Panc1 (cell line): ENCODE results near the gene SOS2. TPM values are rescaled to one million over a fixed set of nuclear protein-coding genes. Genes with fewer than 3 reads are reported as not detected.

Source experiments
- ATAC-seq: fragments of 200-7000 bp; cut with Tn5 transposase; 2 replicates; pipeline ENCODE4 v1.9.1; 2020; ENCODE audit warnings: mild to moderate bottlenecking, moderate library complexity
- BruUV-seq: library from RNA; stranded (reverse); fragments of 400-500 nt; replicated peaks from 2 replicates; lab custom pipeline; 2021; lab: Mats Ljungman, UMichigan
- CTCF ChIA-PET: fragments of 300-600 bp; sonication (Branson Sonifier 250); formaldehyde crosslinking; loops from one replicate; lab custom pipeline; 2022; ENCODE audit warnings: antibody characterized with exemption; lab: Charles Lee
- POLR2A ChIA-PET: fragments of 300-600 bp; sonication (Branson Sonifier 250); formaldehyde crosslinking; loops from one replicate; lab custom pipeline; 2022; ENCODE audit warnings: antibody characterized with exemption; lab: Charles Lee
- DNase-seq: peaks from one replicate; pipeline ENCODE4 v3.0.0-alpha.2; 2010; ENCODE audit warnings: low read depth, low spot score
- H3K27ac ChIP-seq: 2 replicates; pipeline ENCODE4 v1.5.1; 2011; ENCODE audit warnings: mild to moderate bottlenecking, low read length, inconsistent platforms
- H3K27me3 ChIP-seq: fragments of 200-500 bp; sonication (Bioruptor generic); 2 replicates; pipeline ENCODE4 v1.6.0; 2014; ENCODE audit warnings: low read length, inconsistent platforms; ENCODE audit not compliant: control insufficient read depth, insufficient read depth
- H3K36me3 ChIP-seq: fragments of 200-500 bp; sonication (Bioruptor generic); 2 replicates; pipeline ENCODE4 v1.5.1; 2014; ENCODE audit warnings: inconsistent platforms, mild to moderate bottlenecking, low read length, moderate library complexity; ENCODE audit not compliant: control insufficient read depth, insufficient read depth
- H3K4me1 ChIP-seq: 2 replicates; pipeline ENCODE4 v1.5.1; 2011; ENCODE audit warnings: inconsistent platforms, mild to moderate bottlenecking, low read length, moderate library complexity; ENCODE audit not compliant: control insufficient read depth, insufficient read depth
- H3K4me3 ChIP-seq, 2 experiments: 2 replicates each; pipeline ENCODE4 v1.5.1; 2011 to 2012; ENCODE audit warnings: low read depth in 2 of 2, low read length in 2 of 2, mild to moderate bottlenecking in 2 of 2, inconsistent platforms in 1 of 2, moderate library complexity in 1 of 2
- H3K9me3 ChIP-seq: fragments of 200-500 bp; sonication (Bioruptor generic); 2 replicates; pipeline ENCODE4 v1.5.1; 2014; ENCODE audit warnings: low read depth, mild to moderate bottlenecking, inconsistent platforms, low read length, moderate library complexity; ENCODE audit not compliant: control insufficient read depth, insufficient read depth
- CTCF ChIP-seq: fragments of 450-650 bp; IDR thresholded peaks from 2 replicates; pipeline ENCODE4 v1.5.1; 2017; ENCODE audit warnings: mild to moderate bottlenecking
- POLR2AphosphoS5 ChIP-seq: IDR thresholded peaks from 2 replicates; pipeline ENCODE4 v1.6.1; 2012; ENCODE audit warnings: mild to moderate bottlenecking, low read depth, low read length, moderate library complexity
- REST ChIP-seq, 2 experiments: IDR thresholded peaks; 2 replicates each; pipeline ENCODE4 v1.6.1; 2011 to 2012; ENCODE audit warnings: low read depth in 2 of 2, control low read depth in 1 of 2, low read length in 1 of 2, mild to moderate bottlenecking in 1 of 2, moderate library complexity in 1 of 2; ENCODE audit not compliant: insufficient read depth in 1 of 2
- SIN3A ChIP-seq: IDR thresholded peaks from 2 replicates; pipeline ENCODE4 v1.6.1; 2012; ENCODE audit warnings: low read depth, mild to moderate bottlenecking, low read length, moderate library complexity, borderline replicate concordance; ENCODE audit not compliant: insufficient read depth
- TCF7L2 ChIP-seq: IDR thresholded peaks from 2 replicates; pipeline ENCODE4 v1.6.1; 2011; ENCODE audit warnings: mild to moderate bottlenecking, low read depth, low read length, inconsistent platforms
- in situ Hi-C: cut with HindIII; loops from 2 replicates; pipeline ENCODE4 v1.10.0; 2016; ENCODE audit warnings: low sequenced_read_pairs, low pct_unique_long_range_greater_than_20kb
- intact Hi-C: fragments of 100-400 bp; cut with micrococcal nuclease; formaldehyde crosslinking; loops from one replicate; pipeline ENCODE4 v1.10.0; 2022; ENCODE audit not compliant: unreplicated experiment
- total RNA-seq: library from RNA; stranded (reverse); gene quantifications from one replicate; pipeline ENCODE4 v1.2.1, GENCODE V29; 2021; ENCODE audit not compliant: unreplicated experiment

Gene SOS2
- total RNA-seq, 1 experiment from 2014 or later: 21.2 TPM

- Histone ChIP-seq H3K4me1 (no peaks in the 10 kb centered on the region), H3K27ac (no peak overlapping the region), H3K9me3 (no peaks in the 10 kb centered on the region), H3K4me3 (no peak overlapping the region), H3K27me3 (no peaks in the 10 kb centered on the region), H3K36me3 (peaks cover 4% of the 10 kb centered on the region; the same call in 1 of the 2 replicates)
- in situ Hi-C loops (no loop called here), intact Hi-C loops (no loop called here)
- CTCF ChIA-PET: no interaction called here
- TF ChIP-seq TCF7L2: no peak
- TF ChIP-seq REST (IDR thresholded peaks at IDR 0.05; ENCODE audit: insufficient read depth in 1 of 2, low read depth in 2 of 2, low read length in 1 of 2): no peak
- no peak for TF ChIP-seq POLR2AphosphoS5
- no peak for TF ChIP-seq CTCF
- TF ChIP-seq SIN3A: no peak
- no TSS peak for BruUV-seq
- DNase-seq (no peak), ATAC-seq (no peak)
- POLR2A ChIA-PET: interaction anchor here (0.8 kb wide), 1 partner anchor 9 kb away, joined by 4 read pairs; no protein-coding TSS in a partner anchor
Observed at GRCh38 chr14:50139192-50139591, 92.2 kb downstream of the SOS2 start.

- Histone ChIP-seq H3K36me3 (peaks cover 5% of the 10 kb centered on the region; the same call in 1 of the 2 replicates), H3K27me3 (no peaks in the 10 kb centered on the region), H3K27ac (no peak overlapping the region), H3K9me3 (no peaks in the 10 kb centered on the region), H3K4me3 (no peak overlapping the region), H3K4me1 (no peaks in the 10 kb centered on the region)
- ChIA-PET POLR2A (no interaction called here), CTCF (no interaction called here)
- ATAC-seq (no peak), DNase-seq (no peak)
- in situ Hi-C loops: no loop called here
- BruUV-seq: no TSS peak
- intact Hi-C loops: no loop called here
- TF ChIP-seq POLR2AphosphoS5 (no peak), SIN3A (no peak), CTCF (no peak), REST (IDR thresholded peaks at IDR 0.05; ENCODE audit: insufficient read depth in 1 of 2, low read depth in 2 of 2, low read length in 1 of 2) (no peak), TCF7L2 (no peak)
Observed at GRCh38 chr14:50127802-50128201, 103.6 kb downstream of the SOS2 start.
